ENCODE measurements around the gene PRAMEF4.
A peak's percentile ranks its signal among the peaks of the same experiment; 100 is the strongest.
"Not testable (repeated sequence)": the region's sequence is repeated elsewhere in the genome, so short reads cannot be mapped to it uniquely, and the experiment has no call there.

PRAMEF4 gene

GRCh38 chr1:12886101-12886500 is at the start of gene PRAMEF4:
PRAMEF4 (minus strand) TSS chr1:12886201; CDS start chr1:12883394, 2,807 bp downstream.
- not testable (repeated sequence) for DNase-seq

GRCh38 chr1:12924368-12924767 is 38.4 kb upstream of the PRAMEF4 start:
- not testable (repeated sequence) for DNase-seq

GRCh38 chr1:12921749-12922148 is 35.7 kb upstream of the PRAMEF4 start:
- peak; percentile 0 for DNase-seq

- DNase-seq: not testable (repeated sequence)
These were observed 30.3 kb upstream of the PRAMEF4 start, which contains the start of gene PRAMEF7 for GRCh38 chr1:12916310-12916709. PRAMEF7 (plus strand) TSS chr1:12916610; CDS start chr1:12917693, 1,083 bp downstream.

GRCh38 chr1:12903793-12904572 is 18.0 kb upstream of the PRAMEF4 start:
- not testable (repeated sequence) for DNase-seq

GRCh38 chr1:12899186-12899585 is 13.2 kb upstream of the PRAMEF4 start:
- not testable (repeated sequence) for DNase-seq

- not testable (repeated sequence) for DNase-seq
These were observed 12.2 kb upstream of the PRAMEF4 start, which contains the start of gene PRAMEF10 for GRCh38 chr1:12898170-12898569. PRAMEF10 (minus strand) TSS chr1:12898270; CDS start chr1:12895847, 2,423 bp downstream.

- not testable (repeated sequence) for DNase-seq
These were observed 7.5 kb downstream of the PRAMEF4 start for GRCh38 chr1:12878453-12878852.

- not testable (repeated sequence) for DNase-seq
These were observed 22.7 kb downstream of the PRAMEF4 start for GRCh38 chr1:12863131-12863880.

- not testable (repeated sequence) for DNase-seq
These were observed 29.2 kb downstream of the PRAMEF4 start, which contains the start of gene PRAMEF2 for GRCh38 chr1:12856786-12857185. PRAMEF2 (plus strand) TSS chr1:12857086; CDS start chr1:12859010, 1,924 bp downstream.

GRCh38 chr1:12851779-12852178 is 34.2 kb downstream of the PRAMEF4 start:
- no peak for DNase-seq

GRCh38 chr1:12848620-12849019 is 37.4 kb downstream of the PRAMEF4 start, which contains the start of gene HNRNPCL1:
HNRNPCL1 (minus strand) TSS chr1:12848720; CDS start chr1:12848289, 431 bp downstream.
- DNase-seq: not testable (repeated sequence)

GRCh38 chr1:12833251-12833650 is 52.8 kb downstream of the PRAMEF4 start:
- not testable (repeated sequence) for DNase-seq

GRCh38 chr1:12831310-12831709 is 54.7 kb downstream of the PRAMEF4 start, which contains the start of gene PRAMEF11:
PRAMEF11 (minus strand) TSS chr1:12831410; CDS start chr1:12828789, 2,621 bp downstream.
- DNase-seq: not testable (repeated sequence)

Measured in hematopoietic multipotent progenitor cell treated with erythropoietin and hydrocortisone succinate and interleukin-3 and kit ligand, for 8 days (in vitro differentiated cells).